Brain microvascular endothelial cell (primary cell): ENCODE results near the gene SEC14L5.

ENCODE experiments used
- DNase-seq: peaks from one replicate; pipeline ENCODE4 v3.0.0-alpha.2; 2020
- H3K27ac ChIP-seq: fragments of 250-450 bp; sonication (Bioruptor Pico); 2 replicates; pipeline ENCODE4 v1.5.1; 2020; ENCODE audit warnings: mild to moderate bottlenecking, moderate library complexity
- H3K27me3 ChIP-seq: fragments of 250-450 bp; sonication (Bioruptor Pico); replicated peaks from 2 replicates; pipeline ENCODE4 v1.5.1; 2020; ENCODE audit warnings: mild to moderate bottlenecking
- H3K36me3 ChIP-seq: fragments of 250-450 bp; sonication (Bioruptor Pico); replicated peaks from 2 replicates; pipeline ENCODE4 v1.5.1; 2020; ENCODE audit warnings: mild to moderate bottlenecking
- H3K4me3 ChIP-seq: 2 replicates; pipeline ENCODE4 v1.5.1; 2011; ENCODE audit warnings: low read depth, mild to moderate bottlenecking, control low read depth, low read length, moderate library complexity
- in situ Hi-C: cut with HindIII; loops from 2 replicates; pipeline ENCODE4 v1.10.0; 2017; ENCODE audit warnings: low sequenced_read_pairs, low pct_ligation_motif_present
- TF ChIP-seq, protein P1 (sequence below): IDR thresholded peaks from 2 replicates; pipeline ENCODE4 v1.5.1; 2011; ENCODE audit warnings: low read depth, mild to moderate bottlenecking, moderate library complexity, low read length, control low read depth, inconsistent platforms; ENCODE audit errors: missing control alignments

The SEC14L5 gene

DNA sequence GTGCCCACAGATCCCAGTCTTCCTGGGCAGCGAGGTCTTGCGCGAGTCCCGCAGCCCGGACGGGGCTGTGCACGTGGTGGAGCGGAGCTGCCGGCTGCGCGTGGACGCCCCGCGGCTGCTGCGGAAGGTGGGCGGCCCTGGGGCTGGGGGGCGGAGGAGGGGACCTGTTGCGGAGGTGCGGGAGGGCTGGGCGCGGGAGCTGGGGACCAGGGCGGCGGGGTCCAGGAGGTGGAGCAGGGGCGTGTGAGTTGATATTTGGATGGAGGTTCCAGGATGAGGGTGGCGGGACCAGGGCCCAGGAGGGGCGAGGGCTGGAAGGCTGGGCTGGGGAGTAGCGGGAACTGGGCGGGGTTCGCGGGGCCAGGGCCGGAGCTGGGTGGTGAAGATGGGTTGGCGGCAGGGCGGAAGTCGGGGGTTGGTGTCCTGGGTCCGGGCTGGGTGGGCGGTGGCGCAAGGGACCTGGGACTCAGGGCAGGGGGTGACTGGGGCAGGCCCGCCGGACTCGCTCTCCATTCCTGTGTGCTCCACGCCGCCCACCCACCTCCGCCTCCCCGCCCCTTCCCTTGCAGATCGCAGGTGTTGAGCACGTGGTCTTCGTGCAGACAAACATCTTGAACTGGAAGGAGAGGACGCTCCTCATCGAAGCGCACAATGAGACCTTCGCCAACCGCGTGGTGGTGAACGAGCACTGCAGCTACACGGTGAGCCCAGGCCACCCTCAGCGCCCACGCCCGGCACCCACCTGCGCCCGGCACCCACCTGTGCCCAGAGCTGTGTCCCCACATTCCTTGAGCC lies 29.6 kb downstream of the SEC14L5 start:
- Histone ChIP-seq H3K36me3 (no peaks in the 10 kb centered on the region), H3K27me3 (peaks cover 23% of the 10 kb centered on the region), H3K27ac (no peak overlapping the region), H3K4me3 (no peak overlapping the region)
- DNase-seq = no peak
- TF ChIP-seq, protein P1, sequence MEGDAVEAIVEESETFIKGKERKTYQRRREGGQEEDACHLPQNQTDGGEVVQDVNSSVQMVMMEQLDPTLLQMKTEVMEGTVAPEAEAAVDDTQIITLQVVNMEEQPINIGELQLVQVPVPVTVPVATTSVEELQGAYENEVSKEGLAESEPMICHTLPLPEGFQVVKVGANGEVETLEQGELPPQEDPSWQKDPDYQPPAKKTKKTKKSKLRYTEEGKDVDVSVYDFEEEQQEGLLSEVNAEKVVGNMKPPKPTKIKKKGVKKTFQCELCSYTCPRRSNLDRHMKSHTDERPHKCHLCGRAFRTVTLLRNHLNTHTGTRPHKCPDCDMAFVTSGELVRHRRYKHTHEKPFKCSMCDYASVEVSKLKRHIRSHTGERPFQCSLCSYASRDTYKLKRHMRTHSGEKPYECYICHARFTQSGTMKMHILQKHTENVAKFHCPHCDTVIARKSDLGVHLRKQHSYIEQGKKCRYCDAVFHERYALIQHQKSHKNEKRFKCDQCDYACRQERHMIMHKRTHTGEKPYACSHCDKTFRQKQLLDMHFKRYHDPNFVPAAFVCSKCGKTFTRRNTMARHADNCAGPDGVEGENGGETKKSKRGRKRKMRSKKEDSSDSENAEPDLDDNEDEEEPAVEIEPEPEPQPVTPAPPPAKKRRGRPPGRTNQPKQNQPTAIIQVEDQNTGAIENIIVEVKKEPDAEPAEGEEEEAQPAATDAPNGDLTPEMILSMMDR = no peak
- in situ Hi-C loops = no loop called here

DNA sequence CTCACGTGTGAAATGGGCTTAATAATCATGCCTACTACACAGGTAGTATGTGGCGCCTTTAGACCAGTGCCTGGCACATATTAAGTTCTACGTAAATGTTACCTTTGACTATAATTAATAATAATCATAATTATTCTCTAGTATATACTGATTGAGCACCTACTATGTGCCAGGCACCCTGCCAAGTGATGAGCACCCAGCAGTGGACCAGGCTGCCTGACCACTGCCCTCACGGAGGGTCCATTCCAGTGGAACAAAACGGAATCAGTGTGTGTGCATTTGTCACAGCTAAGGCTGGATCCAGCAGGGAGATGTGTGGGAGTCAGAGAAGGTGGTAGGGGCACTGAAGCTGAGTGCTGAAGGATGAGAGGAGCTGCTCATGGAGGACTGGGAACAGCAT lies 30.5 kb downstream of the SEC14L5 start:
- H3K27me3 ChIP-seq = peaks cover 23% of the 10 kb centered on the region
- TF ChIP-seq, protein P1 = no peak

DNA sequence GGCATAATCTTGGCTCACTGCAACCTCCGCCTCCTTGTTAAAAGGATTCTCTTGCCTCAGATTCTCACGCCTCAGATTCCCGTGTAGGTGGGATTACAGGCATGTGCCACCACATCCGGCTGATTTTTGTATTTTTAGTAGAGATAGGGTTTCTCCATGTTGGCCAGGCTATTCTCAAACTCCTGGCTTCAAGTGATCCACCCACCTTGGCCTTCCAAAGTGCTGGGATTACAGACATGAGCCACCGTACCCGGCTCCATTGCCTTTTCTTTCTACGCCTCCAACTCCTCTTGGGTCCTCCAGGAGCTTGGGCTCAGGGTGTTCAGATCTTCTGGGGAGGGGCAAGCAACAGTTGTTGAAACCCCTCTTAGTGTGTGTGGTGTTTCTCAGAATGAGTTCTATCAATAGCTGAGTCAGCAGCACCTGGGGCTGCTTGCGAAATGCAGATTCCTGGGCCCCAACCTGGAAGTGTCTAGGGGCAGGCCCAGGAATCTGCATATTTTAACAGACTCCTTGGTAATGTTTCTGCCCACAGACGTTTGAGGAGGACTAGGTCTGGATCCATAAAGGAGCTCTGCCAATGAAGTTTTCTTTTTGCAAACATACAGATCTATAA lies 31.4 kb downstream of the SEC14L5 start:
- DNase-seq = no peak
- no peak overlapping the region for H3K27ac ChIP-seq
- in situ Hi-C loops = no loop called here
- TF ChIP-seq, protein P1 = no peak
- peaks cover 23% of the 10 kb centered on the region for H3K27me3 ChIP-seq
- H3K4me3 ChIP-seq = no peak overlapping the region
- no peaks in the 10 kb centered on the region for H3K36me3 ChIP-seq

More for the DNA sequence above, 30.5 kb downstream of the SEC14L5 start:
- DNase-seq = no peak
- in situ Hi-C loops = no loop called here
- Histone ChIP-seq H3K27ac (no peak overlapping the region), H3K36me3 (no peaks in the 10 kb centered on the region), H3K4me3 (no peak overlapping the region)

- DNase-seq = no peak
- H3K36me3 ChIP-seq = no peaks in the 10 kb centered on the region
- H3K27ac ChIP-seq = no peak overlapping the region
- peaks cover 23% of the 10 kb centered on the region for H3K27me3 ChIP-seq
- H3K4me3 ChIP-seq = no peak overlapping the region
- TF ChIP-seq, protein P1 = no peak
- in situ Hi-C loops = no loop called here
Observed at GRCh38 chr16:4990415-4990814, 32.3 kb downstream of the SEC14L5 start.

- in situ Hi-C loops = no loop called here
- no peaks in the 10 kb centered on the region for H3K36me3 ChIP-seq
- H3K4me3 ChIP-seq = no peak overlapping the region
- TF ChIP-seq, protein P1 = no peak
- H3K27me3 ChIP-seq = peaks cover 18% of the 10 kb centered on the region
- DNase-seq = no peak
- H3K27ac ChIP-seq = no peak overlapping the region
Observed at GRCh38 chr16:4991754-4992153, 33.6 kb downstream of the SEC14L5 start.
